ENCODE data around the gene PSMB7.

Gene PSMB7

DNA sequence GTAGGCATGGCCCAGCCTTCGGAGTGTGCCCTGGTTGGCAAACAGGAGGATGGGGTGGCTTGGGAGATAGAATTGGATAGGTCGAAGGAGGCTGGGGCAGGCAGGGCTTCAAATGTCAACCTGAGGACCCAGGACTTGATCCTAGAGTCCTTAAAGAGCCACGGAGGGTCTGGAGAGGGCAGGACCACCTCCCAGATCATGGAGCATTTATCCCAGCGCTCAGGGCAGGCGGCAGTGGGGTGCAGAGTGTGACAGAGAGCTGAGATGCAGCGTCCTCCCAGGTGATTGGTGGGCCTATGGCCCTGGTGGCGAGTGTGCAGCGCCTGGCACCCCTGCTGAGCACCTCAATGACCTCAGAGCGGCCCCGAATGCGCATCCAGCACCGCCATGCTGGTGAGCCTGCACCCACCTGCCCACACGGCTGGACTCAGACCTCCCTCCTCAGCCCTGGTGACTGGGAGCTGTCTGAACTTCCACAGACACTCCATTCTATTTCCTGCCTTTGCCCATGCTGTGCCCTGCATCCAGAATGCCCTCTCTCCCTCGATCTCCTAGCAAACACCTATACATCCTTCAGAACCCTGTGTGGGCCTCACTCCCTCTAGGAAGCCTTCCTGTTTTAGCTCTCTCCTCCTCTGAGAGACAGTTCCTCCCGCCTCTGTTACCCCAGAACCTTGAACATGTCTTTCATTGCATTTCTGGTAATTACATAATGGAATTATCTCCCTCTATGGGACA lies 41.3 kb upstream of the PSMB7 start:
- TF ChIP-seq, protein P1, sequence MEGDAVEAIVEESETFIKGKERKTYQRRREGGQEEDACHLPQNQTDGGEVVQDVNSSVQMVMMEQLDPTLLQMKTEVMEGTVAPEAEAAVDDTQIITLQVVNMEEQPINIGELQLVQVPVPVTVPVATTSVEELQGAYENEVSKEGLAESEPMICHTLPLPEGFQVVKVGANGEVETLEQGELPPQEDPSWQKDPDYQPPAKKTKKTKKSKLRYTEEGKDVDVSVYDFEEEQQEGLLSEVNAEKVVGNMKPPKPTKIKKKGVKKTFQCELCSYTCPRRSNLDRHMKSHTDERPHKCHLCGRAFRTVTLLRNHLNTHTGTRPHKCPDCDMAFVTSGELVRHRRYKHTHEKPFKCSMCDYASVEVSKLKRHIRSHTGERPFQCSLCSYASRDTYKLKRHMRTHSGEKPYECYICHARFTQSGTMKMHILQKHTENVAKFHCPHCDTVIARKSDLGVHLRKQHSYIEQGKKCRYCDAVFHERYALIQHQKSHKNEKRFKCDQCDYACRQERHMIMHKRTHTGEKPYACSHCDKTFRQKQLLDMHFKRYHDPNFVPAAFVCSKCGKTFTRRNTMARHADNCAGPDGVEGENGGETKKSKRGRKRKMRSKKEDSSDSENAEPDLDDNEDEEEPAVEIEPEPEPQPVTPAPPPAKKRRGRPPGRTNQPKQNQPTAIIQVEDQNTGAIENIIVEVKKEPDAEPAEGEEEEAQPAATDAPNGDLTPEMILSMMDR (IDR thresholded peaks at IDR 0.05; ENCODE audit: low read depth, low read length, missing control alignments): no peak
- DNase-seq (ENCODE audit: extremely low read depth, low read depth): no peak

DNA sequence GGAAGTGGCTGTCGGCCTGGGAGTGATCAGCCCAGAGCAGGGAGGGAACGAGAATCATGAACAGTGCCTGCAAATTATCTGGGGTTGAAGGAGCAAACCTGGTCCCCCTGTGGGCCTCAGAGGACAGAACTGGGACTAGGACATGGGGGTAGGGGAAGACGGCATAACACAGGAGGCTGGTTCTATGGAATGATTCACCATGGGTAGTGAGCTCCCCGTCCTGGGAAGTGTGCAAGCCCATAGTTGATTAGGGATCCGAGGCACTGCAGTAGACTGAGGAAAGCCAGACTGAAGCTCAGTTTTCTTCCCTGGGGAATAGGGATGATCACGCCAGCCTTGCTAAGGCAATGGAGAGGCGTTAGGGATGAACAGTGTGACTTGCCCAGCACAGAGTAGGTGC lies 40.6 kb upstream of the PSMB7 start:
- TF ChIP-seq, protein P1 (IDR thresholded peaks at IDR 0.05; ENCODE audit: low read depth, low read length, missing control alignments): no peak
- no peak overlapping the region for H3K4me3 ChIP-seq (replicated peaks; ENCODE audit: low read depth, low read length)
- no peak for DNase-seq (ENCODE audit: extremely low read depth, low read depth)

More for the DNA sequence above, 41.3 kb upstream of the PSMB7 start:
- H3K4me3 ChIP-seq (replicated peaks; ENCODE audit: low read depth, low read length): no peak overlapping the region

DNA sequence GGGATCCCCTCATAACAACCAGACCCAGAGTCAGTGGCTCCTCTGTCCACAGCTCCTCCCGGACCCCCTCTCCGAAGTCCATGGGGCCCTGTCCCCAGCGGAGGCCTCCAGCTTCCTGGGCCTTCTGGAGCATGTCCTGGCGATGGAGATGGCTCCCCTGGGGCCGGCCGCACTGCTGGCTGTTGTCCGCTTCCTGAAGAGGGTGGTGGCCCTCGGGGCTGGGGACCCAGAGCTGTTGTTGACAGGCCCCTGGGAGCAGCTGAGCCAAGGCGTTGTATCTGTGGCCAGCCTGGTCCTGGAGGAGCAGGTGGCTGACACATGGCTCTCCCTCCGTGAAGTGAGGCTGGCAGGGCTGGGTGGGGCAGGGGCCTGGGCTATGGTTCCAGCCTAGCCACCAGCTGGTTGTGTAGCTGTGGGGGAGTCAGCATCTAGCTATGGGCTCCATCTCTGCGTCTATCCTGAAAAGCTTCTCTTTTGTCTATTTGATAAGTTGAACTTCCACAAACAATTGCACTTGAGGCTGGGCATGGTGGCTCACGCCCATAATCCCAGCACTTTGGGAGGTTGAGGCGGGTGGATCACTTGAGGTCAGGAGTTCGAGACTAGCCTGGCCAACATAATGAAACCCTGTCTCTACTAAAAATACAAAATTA lies 39.7 kb upstream of the PSMB7 start:
- H3K4me3 ChIP-seq (replicated peaks; ENCODE audit: low read depth, low read length): no peak overlapping the region
- DNase-seq (ENCODE audit: extremely low read depth, low read depth): no peak
- TF ChIP-seq, protein P1 (IDR thresholded peaks at IDR 0.05; ENCODE audit: low read depth, low read length, missing control alignments): no peak

DNA sequence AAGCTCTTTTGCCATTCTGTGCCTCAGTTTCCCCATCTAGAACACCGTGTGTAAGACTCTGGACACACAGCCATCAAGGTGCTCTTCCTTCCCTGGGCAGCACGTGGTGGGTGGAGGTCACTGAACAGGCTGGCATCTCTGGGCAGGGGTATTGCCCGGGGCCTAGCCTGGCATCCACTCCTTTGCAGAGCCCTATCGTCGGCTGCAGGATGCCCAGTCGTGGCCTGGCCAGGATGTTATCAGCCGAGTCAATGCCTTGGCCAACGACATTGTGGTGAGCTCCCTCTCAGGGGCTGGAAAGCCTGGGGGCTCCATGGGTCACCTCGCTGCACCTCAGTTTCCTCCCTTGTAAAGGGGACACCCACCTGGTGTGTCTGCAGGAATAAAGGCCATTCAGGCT lies 39.1 kb upstream of the PSMB7 start:
- H3K4me3 ChIP-seq (replicated peaks; ENCODE audit: low read depth, low read length): no peak overlapping the region
- TF ChIP-seq, protein P1 (IDR thresholded peaks at IDR 0.05; ENCODE audit: low read depth, low read length, missing control alignments): no peak
- DNase-seq (ENCODE audit: extremely low read depth, low read depth): no peak

DNA sequence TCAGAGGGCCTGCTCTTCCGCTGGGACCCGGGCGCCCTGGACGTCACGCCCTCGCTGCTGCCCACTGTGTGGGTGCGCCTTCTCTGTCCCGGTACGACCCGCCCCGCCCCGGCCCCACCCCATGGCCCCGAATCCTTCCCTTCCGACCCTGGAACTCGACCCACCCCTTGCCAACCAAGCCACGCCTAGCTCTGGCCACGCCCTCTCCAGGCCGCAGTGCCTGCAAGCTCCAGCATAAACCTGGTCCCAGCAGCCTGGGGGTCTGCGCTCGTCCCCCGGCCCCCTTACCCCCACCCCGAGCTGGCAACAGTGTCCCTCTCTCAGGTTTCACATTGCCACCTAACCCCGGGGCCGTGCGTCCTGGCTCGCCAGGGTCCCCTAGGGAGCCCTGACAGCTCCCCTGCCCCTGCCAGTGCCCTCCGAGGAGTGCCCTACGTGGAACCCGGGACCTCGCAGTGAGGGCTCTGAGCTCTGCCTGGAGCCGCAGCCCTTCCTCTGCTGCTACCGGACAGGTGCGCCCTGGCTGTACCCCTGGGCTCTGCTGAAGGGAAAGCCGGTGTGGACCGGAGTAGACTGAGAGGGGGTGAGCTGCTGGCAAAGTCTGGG lies 38.4 kb upstream of the PSMB7 start:
- no peak for DNase-seq (ENCODE audit: extremely low read depth, low read depth)
- H3K4me3 ChIP-seq (replicated peaks; ENCODE audit: low read depth, low read length): no peak overlapping the region
- TF ChIP-seq, protein P1 (IDR thresholded peaks at IDR 0.05; ENCODE audit: low read depth, low read length, missing control alignments): no peak

DNA sequence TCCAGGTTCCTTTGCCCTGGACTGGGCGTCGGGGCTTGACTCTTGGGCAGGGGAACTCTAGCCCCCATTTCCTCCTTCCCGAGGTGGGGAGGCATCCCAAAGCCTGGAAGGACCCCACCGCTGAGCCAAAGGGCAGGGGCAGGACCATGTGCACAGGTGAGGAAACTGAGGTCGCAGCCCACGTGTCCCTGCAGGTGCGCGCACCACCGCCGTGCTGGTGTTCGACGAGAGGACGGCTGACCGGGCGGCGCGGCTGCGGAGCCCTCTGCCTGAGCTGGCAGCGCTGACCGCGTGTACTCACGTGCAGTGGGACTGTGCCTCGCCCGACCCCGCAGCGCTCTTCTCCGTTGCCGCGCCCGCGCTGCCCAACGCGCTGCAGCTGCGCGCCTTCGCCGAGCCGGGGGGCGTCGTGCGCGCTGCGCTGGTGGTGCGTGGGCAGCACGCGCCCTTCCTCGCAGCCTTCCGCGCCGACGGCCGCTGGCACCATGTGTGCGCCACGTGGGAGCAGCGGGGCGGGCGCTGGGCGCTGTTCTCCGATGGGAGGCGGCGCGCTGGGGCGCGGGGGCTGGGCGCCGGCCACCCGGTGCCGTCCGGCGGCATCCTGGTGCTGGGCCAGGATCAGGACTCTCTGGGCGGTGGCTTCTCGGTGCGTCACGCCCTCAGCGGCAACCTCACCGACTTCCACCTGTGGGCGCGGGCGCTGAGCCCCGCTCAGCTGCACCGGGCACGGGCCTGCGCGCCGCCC lies 37.8 kb upstream of the PSMB7 start:
- H3K4me3 ChIP-seq (replicated peaks; ENCODE audit: low read depth, low read length): no peak overlapping the region
- TF ChIP-seq, protein P1 (IDR thresholded peaks at IDR 0.05; ENCODE audit: low read depth, low read length, missing control alignments): no peak
- DNase-seq (ENCODE audit: extremely low read depth, low read depth): no peak
